SW 1271 (cell line): Measurements from ENCODE around the gene AKAP9.
"Not testable (repeated sequence)": the region's sequence is repeated elsewhere in the genome, so short reads cannot be mapped to it uniquely, and the experiment has no call there.

ENCODE experiments used
- DNase-seq, 2 experiments: peaks; one replicate each; lab custom pipeline; 2025; lab: John Stamatoyannopoulos, UW

AKAP9 gene

GRCh38 chr7:92064438-92065029 lies 123.9 kb downstream of the AKAP9 start:
- DNase-seq, result no peak

DNA sequence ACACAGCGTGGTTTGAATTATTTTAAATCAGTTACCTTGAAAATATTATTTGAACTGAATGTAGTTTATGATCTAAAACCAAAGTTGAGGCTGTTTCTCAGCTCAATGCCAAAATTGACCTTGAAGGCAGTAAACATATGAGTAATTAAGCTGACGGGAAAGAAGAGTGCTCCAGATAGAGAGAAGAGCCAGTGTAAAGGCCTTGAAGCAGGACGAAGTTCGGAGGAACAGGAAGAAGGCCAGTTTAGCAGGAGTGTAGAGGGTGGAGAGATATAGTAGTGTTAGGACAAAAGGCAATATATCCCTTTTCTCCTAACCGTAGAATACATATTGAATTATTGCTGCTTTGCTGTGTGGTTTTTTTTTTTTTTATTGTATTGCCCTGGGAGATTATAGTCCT lies 130.4 kb downstream of the AKAP9 start:
- DNase-seq, result no peak

DNA sequence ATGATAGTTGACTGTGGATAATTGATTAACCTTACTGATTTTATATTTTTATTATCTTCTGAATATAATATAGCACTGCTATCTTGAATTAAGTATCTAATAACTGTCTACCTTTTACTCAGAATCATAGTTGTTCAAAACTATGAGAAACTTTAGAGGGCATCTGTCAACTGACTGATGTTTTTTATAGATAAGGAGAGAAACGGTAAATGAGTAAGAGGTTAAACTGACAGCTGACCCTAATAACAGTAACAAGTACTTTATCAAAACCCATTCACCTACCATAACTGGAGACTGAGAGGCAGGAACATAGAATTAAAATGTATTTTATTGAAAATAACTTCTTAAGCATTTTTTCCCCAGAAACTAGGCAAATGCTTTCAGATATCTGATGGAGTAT lies 131.5 kb downstream of the AKAP9 start:
- no peak for DNase-seq

DNA sequence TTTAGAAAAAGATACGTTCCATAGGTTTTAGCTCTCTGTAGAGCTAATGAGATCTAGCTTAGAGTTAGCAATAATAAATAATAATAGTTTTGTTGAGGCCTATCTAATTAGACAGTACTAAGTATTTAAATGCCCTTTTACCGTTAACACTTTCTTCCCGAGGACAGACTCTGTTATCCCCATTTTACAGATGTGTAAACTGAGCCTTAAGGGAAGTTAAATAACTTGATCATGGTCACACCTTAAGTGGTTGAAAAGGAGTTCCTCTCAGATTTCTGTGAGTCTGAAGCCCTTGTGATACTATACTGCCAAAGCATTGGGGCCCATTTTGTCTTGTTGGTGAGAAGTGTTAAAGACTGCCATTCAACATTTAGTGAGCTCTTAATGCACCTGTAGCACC lies 132.0 kb downstream of the AKAP9 start:
- DNase-seq, result no peak

GRCh38 chr7:92075455-92076158 lies 134.9 kb downstream of the AKAP9 start:
- DNase-seq, result no peak

GRCh38 chr7:92076509-92076908 lies 135.8 kb downstream of the AKAP9 start:
- DNase-seq, result no peak

GRCh38 chr7:92083922-92084321 lies 143.3 kb downstream of the AKAP9 start:
- not testable (repeated sequence) for DNase-seq

- DNase-seq, result no peak
These were observed 147.6 kb downstream of the AKAP9 start for GRCh38 chr7:92088266-92088665.

DNA sequence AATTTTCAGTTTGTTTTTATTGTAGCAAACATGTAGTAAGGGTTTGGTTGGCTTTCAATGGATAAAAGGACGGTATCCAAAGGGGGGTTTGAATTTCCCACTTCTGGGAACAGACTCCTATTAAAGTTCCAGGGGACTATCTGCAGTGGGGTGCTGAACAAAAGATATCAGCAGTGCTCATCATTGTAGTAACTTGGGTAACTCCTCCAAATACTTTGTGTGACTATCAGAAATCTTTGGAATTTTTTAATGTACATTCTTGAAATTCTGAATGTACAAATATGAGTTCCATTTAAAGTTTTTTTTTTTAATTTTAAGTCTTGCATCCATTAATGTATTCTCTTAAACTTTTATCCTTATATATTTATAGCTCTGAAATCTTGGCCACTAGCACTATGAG lies 151.5 kb downstream of the AKAP9 start:
- DNase-seq, result no peak

DNA sequence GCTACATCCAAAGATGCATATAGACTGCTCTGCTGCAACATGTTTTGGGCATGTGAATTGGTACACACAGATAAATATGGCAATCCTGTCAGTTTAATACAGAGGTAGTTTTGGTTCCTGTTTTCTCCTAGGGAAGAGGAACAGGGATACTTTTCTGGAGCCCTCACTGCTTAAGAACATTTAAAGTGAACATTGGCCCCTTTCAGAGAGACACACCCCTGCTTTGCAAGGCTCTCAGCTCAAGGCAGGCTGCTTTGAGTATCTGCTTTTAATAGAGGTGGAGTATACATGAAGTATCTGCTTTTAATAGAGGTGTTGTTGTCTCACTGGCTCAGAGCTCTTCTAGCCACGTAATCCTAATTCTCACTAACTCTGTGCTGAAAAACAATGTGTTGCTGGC lies 154.7 kb downstream of the AKAP9 start:
- DNase-seq, result no peak

DNA sequence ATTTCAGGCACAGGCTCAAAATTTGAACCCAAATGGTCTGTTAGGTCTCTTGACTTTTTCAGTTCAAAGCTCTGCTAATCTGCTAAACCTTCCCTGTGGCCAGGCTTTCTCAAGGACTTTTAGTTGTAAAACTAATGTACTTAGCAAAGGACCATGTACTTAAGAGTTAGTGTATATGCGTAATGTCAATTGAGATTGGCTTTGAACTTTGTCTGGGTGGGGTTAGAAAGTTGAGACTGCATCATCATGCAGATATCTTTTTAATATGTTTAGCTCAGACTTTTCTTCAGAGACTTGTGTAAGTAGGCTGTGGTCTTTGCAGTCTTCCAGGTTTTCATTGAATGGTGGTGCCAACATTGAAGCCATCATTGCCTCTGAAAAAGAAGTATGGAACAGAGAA lies 159.9 kb downstream of the AKAP9 start:
- DNase-seq, result no peak

- DNase-seq, result not testable (repeated sequence)
These were observed 162.2 kb downstream of the AKAP9 start for GRCh38 chr7:92102862-92103261.

DNA sequence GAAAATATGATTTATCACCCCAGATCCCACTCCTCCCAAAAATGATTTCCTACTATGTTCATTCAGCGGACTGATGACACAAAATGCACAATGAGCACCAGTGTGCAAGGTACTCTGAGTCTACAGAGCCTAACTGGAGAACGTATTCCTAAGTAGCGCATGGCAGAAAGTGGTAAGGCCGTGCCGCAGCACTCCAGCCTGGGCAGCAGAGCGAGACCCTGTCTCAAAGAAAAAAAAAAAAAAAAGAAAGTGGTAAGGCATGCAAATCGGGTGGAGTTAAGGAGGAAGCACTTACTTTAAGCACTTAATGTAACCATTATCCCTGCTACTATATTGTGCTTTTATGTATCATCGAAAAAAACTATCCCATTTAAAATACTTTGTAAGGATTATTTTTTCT lies 168.2 kb downstream of the AKAP9 start:
- no peak for DNase-seq

- no peak for DNase-seq
These were observed 170.2 kb downstream of the AKAP9 start for GRCh38 chr7:92110857-92111256.

DNA sequence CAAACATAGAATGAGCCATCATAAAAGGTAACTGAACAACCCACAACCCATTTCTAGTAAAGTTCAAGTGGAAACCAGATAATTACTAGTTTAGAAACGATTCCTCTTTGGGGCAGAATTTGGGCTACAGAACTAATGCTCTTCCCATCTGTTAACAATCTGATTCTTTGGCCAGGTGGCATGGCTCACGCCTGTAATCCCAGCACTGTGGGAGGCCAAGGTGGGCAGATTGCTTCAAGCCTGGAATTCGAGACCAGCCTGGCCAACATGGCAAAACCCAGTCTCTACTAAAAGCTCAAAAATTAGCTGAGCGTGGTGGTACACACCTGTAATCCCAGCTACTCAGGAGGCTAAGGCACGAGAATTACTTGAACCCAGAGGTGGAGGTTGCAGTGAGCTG lies 175.2 kb downstream of the AKAP9 start:
- no peak for DNase-seq

DNA sequence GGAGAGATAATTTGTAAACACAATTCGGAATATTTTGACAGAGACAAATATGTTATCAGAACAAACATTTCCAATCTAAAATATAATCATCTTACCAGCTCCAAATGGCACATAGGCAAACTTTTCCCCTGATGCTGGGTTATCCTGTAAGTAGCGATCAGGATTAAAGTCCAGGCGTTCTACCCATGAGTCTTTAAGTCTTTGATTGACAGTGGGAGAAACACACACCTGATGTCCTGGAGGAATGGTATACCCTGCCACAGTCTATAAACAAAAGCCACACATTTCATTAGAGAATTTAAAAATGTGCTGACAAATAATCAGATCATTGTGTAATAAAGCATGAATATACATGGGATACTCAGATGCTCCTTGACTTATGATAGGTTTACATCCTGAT lies 176.3 kb downstream of the AKAP9 start:
- DNase-seq, result no peak

GRCh38 chr7:92119213-92119759 lies 178.6 kb downstream of the AKAP9 start:
- no peak for DNase-seq

DNA sequence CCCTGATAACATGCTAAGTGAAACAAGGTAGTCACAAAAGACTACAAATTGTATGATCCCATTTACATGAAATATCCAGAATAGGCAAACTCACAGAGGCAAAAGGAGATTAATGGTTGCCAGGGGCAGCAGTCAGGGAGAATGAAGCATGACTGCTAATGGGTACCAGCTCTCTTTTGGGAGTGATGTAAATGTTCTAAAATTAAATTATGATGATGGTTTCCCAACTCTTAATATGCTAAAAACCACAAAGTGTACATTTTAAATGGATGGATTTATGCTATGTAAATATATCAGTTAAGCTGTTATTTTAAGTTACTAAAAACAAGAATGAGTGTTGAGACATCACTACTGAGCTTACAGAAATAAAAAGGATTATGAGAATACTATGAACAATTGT lies 181.0 kb downstream of the AKAP9 start:
- no peak for DNase-seq

DNA sequence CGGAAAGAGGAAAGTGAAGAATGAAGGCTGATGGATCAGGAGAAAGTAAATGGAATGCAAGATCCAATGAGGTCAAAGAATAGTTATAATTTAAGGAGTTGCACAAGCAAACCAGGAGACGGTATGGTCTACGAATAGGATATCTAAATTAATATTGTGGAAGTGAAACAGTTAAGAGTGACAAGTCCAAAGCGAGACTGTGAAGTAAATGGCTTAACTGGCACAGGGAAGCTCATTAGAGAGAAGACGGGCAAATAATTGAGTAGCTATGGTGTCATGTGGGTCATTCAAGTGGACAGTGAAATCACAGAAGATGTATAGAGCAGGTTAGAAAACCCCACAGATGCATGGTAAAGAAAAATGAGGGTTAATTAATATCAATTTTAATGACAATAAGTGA lies 190.4 kb downstream of the AKAP9 start:
- no peak for DNase-seq

DNA sequence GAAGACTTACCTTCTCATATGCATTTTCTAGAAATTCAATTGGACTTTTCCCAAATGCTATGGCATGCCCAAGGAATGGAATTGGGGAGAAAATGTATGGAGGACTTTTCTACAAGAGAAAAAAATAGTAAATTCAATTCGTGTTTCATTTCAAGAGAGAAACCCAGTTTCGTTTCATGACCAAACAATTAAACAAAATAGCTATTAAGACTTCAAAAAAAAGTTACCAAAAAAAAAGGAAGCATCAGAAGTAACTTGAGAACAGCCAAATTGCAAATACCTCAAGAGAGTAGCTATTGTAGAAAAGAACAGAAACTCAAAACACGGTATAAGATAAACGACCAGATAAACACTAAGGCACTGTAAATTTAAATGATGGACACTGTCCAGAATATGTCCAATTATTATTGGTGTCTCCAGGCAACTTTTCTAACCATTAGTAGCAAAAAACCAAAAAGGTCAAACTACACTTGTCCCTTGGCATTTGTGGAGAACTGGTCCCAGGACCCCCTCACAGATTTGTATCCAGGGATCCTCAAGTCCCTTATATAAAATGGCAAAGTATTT lies 191.2 kb downstream of the AKAP9 start:
- DNase-seq, result no peak

- no peak for DNase-seq
These were observed 192.6 kb downstream of the AKAP9 start for GRCh38 chr7:92133133-92133736.

- DNase-seq, result peak; percentile 51 to 68
These were observed 193.1 kb downstream of the AKAP9 start for GRCh38 chr7:92133737-92134270.
